H9 (cell line): Measurements from ENCODE around the gene GGACT. TPM values are rescaled to one million over a fixed set of nuclear protein-coding genes. Genes with fewer than 3 reads are reported as not detected.
A peak's percentile ranks its signal among the peaks of the same experiment; 100 is the strongest.

ENCODE experiments used
- DNase-seq: peaks from one replicate; pipeline ENCODE4 v3.0.0-alpha.2; 2017
- H2AFZ ChIP-seq: one replicate; pipeline ENCODE4 v1.6.1; 2013; ENCODE audit warnings: mild to moderate bottlenecking, low read length, control low read depth, moderate library complexity
- H2AK5ac ChIP-seq: 2 replicates; pipeline ENCODE4 v1.6.1; 2013; ENCODE audit warnings: low read length, control low read depth, mixed read lengths; ENCODE audit not compliant: insufficient read length
- H2BK120ac ChIP-seq: one replicate; pipeline ENCODE4 v1.6.1; 2013; ENCODE audit warnings: low read depth, mild to moderate bottlenecking, low read length, control low read depth, inconsistent platforms; ENCODE audit not compliant: poor library complexity, severe bottlenecking
- H2BK12ac ChIP-seq: 2 replicates; pipeline ENCODE4 v1.6.1; 2013; ENCODE audit warnings: low read length, control low read depth, mixed read lengths, low read depth; ENCODE audit not compliant: insufficient read length
- H2BK15ac ChIP-seq: 2 replicates; pipeline ENCODE4 v1.6.1; 2013; ENCODE audit warnings: low read depth, low read length, control low read depth
- H2BK20ac ChIP-seq: one replicate; pipeline ENCODE4 v1.6.1; 2013; ENCODE audit warnings: low read depth, mild to moderate bottlenecking, low read length, control low read depth, inconsistent platforms; ENCODE audit not compliant: poor library complexity, severe bottlenecking
- H2BK5ac ChIP-seq: 2 replicates; pipeline ENCODE4 v1.6.1; 2013; ENCODE audit warnings: low read length, control low read depth, mixed read lengths; ENCODE audit not compliant: insufficient read length
- H3K14ac ChIP-seq: 2 replicates; pipeline ENCODE4 v1.6.1; 2013; ENCODE audit warnings: low read length, control low read depth; ENCODE audit not compliant: insufficient read depth
- H3K18ac ChIP-seq: 2 replicates; pipeline ENCODE4 v1.6.1; 2013; ENCODE audit warnings: low read depth, mild to moderate bottlenecking, mixed read lengths, low read length, control low read depth; ENCODE audit not compliant: insufficient read length
- H3K23ac ChIP-seq: 2 replicates; pipeline ENCODE4 v1.6.1; 2013; ENCODE audit warnings: low read length, control low read depth, mixed read lengths, low read depth; ENCODE audit not compliant: insufficient read length
- H3K23me2 ChIP-seq: 2 replicates; pipeline ENCODE4 v1.6.1; 2013; ENCODE audit warnings: low read depth, mild to moderate bottlenecking, mixed read lengths, low read length, control low read depth; ENCODE audit not compliant: insufficient read length, poor library complexity, severe bottlenecking
- H3K27ac ChIP-seq: 2 replicates; pipeline ENCODE4 v1.5.1; 2013; ENCODE audit warnings: low read length, control low read depth, mixed read lengths, low read depth; ENCODE audit not compliant: insufficient read length
- H3K27me3 ChIP-seq: 2 replicates; pipeline ENCODE4 v1.6.1; 2013; ENCODE audit warnings: low read length, control low read depth, inconsistent platforms; ENCODE audit not compliant: insufficient read depth
- H3K4ac ChIP-seq: 2 replicates; pipeline ENCODE4 v1.6.1; 2013; ENCODE audit warnings: low read depth, mild to moderate bottlenecking, control low read depth, inconsistent platforms, low read length, moderate library complexity
- H3K4me1 ChIP-seq: 2 replicates; pipeline ENCODE4 v1.6.1; 2013; ENCODE audit warnings: low read length, control low read depth, inconsistent platforms; ENCODE audit not compliant: insufficient read depth
- H3K4me2 ChIP-seq: 2 replicates; pipeline ENCODE4 v1.6.1; 2013; ENCODE audit warnings: low read length, control low read depth, mixed read lengths; ENCODE audit not compliant: insufficient read length, insufficient read depth
- H3K56ac ChIP-seq: 2 replicates; pipeline ENCODE4 v1.6.1; 2013; ENCODE audit warnings: low read depth, mild to moderate bottlenecking, mixed read lengths, low read length, control low read depth; ENCODE audit not compliant: insufficient read length
- H3K79me1 ChIP-seq: 2 replicates; pipeline ENCODE4 v1.6.1; 2013; ENCODE audit warnings: low read depth, mild to moderate bottlenecking, moderate library complexity, low read length, control low read depth, inconsistent platforms; ENCODE audit not compliant: insufficient read depth, poor library complexity, severe bottlenecking
- H3K79me2 ChIP-seq: 2 replicates; pipeline ENCODE4 v1.6.1; 2013; ENCODE audit warnings: low read length, control low read depth, inconsistent platforms; ENCODE audit not compliant: insufficient read depth
- H3K9ac ChIP-seq: 2 replicates; pipeline ENCODE4 v1.6.1; 2013; ENCODE audit warnings: low read length, control low read depth, mixed read lengths; ENCODE audit not compliant: insufficient read length; ENCODE audit errors: extremely low read depth
- H3K9me3 ChIP-seq: one replicate; pipeline ENCODE4 v1.6.1; 2013; ENCODE audit warnings: low read depth, low read length, inconsistent platforms; ENCODE audit not compliant: control insufficient read depth
- H3T11ph ChIP-seq: one replicate; pipeline ENCODE4 v1.6.1; 2013; ENCODE audit warnings: mild to moderate bottlenecking, low read length, control low read depth, inconsistent platforms
- H4K20me1 ChIP-seq: one replicate; pipeline ENCODE4 v1.6.1; 2013; ENCODE audit not compliant: control insufficient read depth, insufficient read length, insufficient read depth
- H4K5ac ChIP-seq: 2 replicates; pipeline ENCODE4 v1.6.1; 2013; ENCODE audit warnings: low read depth, mild to moderate bottlenecking, mixed read lengths, low read length, control low read depth; ENCODE audit not compliant: insufficient read length
- H4K8ac ChIP-seq: replicated peaks from 2 replicates; pipeline ENCODE4 v1.6.1; 2013; ENCODE audit warnings: low read length, control low read depth, mixed read lengths, low read depth; ENCODE audit not compliant: insufficient read length
- H4K91ac ChIP-seq: 2 replicates; pipeline ENCODE4 v1.6.1; 2013; ENCODE audit warnings: low read depth, mild to moderate bottlenecking, moderate library complexity, mixed read lengths, low read length, control low read depth; ENCODE audit not compliant: insufficient read length
- H3K27ac Mint-ChIP-seq, 3 experiments: 2 replicates in 2 of 3; 3 replicates in 1 of 3; pipeline ENCODE4 v1.8.0; 2020 to 2021; ENCODE audit warnings: mixed read lengths in 3 of 3, mild to moderate bottlenecking in 1 of 3, moderate library complexity in 1 of 3
- H3K27me3 Mint-ChIP-seq: 2 replicates; pipeline ENCODE4 v1.8.0; 2021; ENCODE audit warnings: low read depth, mild to moderate bottlenecking, moderate library complexity, mixed read lengths
- H3K36me3 Mint-ChIP-seq, 3 experiments: 2 replicates in 2 of 3; 3 replicates in 1 of 3; pipeline ENCODE4 v1.8.0; 2020 to 2021; ENCODE audit warnings: low read depth in 3 of 3, mixed read lengths in 3 of 3; ENCODE audit not compliant: insufficient read depth in 1 of 3
- H3K4me1 Mint-ChIP-seq, 2 experiments: 2 replicates each; pipeline ENCODE4 v1.8.0; 2020; ENCODE audit warnings: mixed read lengths in 2 of 2
- H3K4me3 Mint-ChIP-seq, 2 experiments: 2 replicates in 1 of 2; 3 replicates in 1 of 2; pipeline ENCODE4 v1.8.0; 2020 to 2021; ENCODE audit warnings: mild to moderate bottlenecking in 2 of 2, mixed read lengths in 2 of 2, moderate library complexity in 1 of 2
- H3K9me3 Mint-ChIP-seq, 2 experiments: 2 replicates in 1 of 2; 3 replicates in 1 of 2; pipeline ENCODE4 v1.8.0; 2020; ENCODE audit warnings: mild to moderate bottlenecking in 2 of 2, mixed read lengths in 2 of 2, moderate library complexity in 1 of 2
- CTCF ChIP-seq: fragments of 200-600 bp; sonication (generic); conservative IDR thresholded peaks from 3 replicates; pipeline ENCODE4 v1.8.0; 2021; ENCODE audit warnings: antibody characterized with exemption, mild to moderate bottlenecking
- WGBS: extraction: QIAGEN DNeasy Blood & Tissue Kit; methylation state at CpG from one replicate; pipeline ENCODE4 v1.1.7; 2013; ENCODE audit warnings: missing lambda C conversion rate, low lambda C conversion rate, mixed read lengths; ENCODE audit not compliant: insufficient read length; ENCODE audit errors: extremely low coverage; 5-methylcytosine and 5-hydroxymethylcytosine counted together
- total RNA-seq: library from RNA; stranded (reverse); gene quantifications from 2 replicates; pipeline ENCODE4 v1.2.1, GENCODE V29; 2021

GGACT gene
- total RNA-seq, 1 experiment from 2014 or later = 1.3 TPM

GRCh38 chr13:100526318-100527000 is 62.1 kb downstream of the GGACT start:
- no peak overlapping the region for H2AK5ac ChIP-seq
- Mint-ChIP-seq H3K27me3 (no peaks in the 10 kb centered on the region), H3K27ac (peak overlapping the region in 1 of 3 experiments; percentile 29; a peak in 3 of 7 replicates), H3K9me3 (no peaks in the 10 kb centered on the region), H3K4me1 (peaks cover 47 to 53% of the 10 kb centered on the region in 2 experiments), H3K4me3 (no peak overlapping the region), H3K36me3 (peaks cover 10 to 26% (median 20%) of the 10 kb centered on the region in 3 experiments; a peak in 6 of 7 replicates)
- H3K14ac ChIP-seq = no peak overlapping the region
- no peaks in the 10 kb centered on the region for H3K27me3 ChIP-seq
- no peak overlapping the region for H3T11ph ChIP-seq
- no peak overlapping the region for H3K4ac ChIP-seq
- H2BK12ac ChIP-seq = no peak overlapping the region
- no peak for DNase-seq
- H3K9me3 ChIP-seq = no peaks in the 10 kb centered on the region
- no peaks in the 10 kb centered on the region for H3K23me2 ChIP-seq
- no peak overlapping the region for H3K9ac ChIP-seq
- no peak overlapping the region for H3K18ac ChIP-seq
- H2BK20ac ChIP-seq = no peak overlapping the region
- peaks cover 2% of the 10 kb centered on the region for H4K20me1 ChIP-seq
- no peak overlapping the region for H2AFZ ChIP-seq
- no peak overlapping the region for H3K56ac ChIP-seq
- H2BK15ac ChIP-seq = no peak overlapping the region
- H2BK120ac ChIP-seq = no peak overlapping the region
- no CpG with 5 or more reads among the region's 27 CpGs for WGBS
- H3K4me1 ChIP-seq = peaks cover 12% of the 10 kb centered on the region; the same call in 1 of the 2 replicates
- H4K91ac ChIP-seq = no peak overlapping the region
- no peak overlapping the region for H4K8ac ChIP-seq
- H3K23ac ChIP-seq = no peak overlapping the region
- H2BK5ac ChIP-seq = no peak overlapping the region
- no peak overlapping the region for H3K4me2 ChIP-seq
- H3K79me2 ChIP-seq = no peaks in the 10 kb centered on the region
- H3K79me1 ChIP-seq = no peaks in the 10 kb centered on the region
- H4K5ac ChIP-seq = no peak overlapping the region
- TF ChIP-seq CTCF = no peak
- H3K27ac ChIP-seq = no peak overlapping the region
